Keratinocyte (primary cell): ENCODE measurements around the gene FABP1.

Source experiments
- EZH2 ChIP-seq: IDR thresholded peaks from one replicate; pipeline ENCODE4 v1.6.1; 2012; ENCODE audit warnings: inconsistent platforms, mild to moderate bottlenecking, low read length, moderate library complexity
- TF ChIP-seq, protein P1 (sequence below), 3 experiments: IDR thresholded peaks in 1 of 3; conservative IDR thresholded peaks in 1 of 3; optimal IDR thresholded peaks in 1 of 3; 2 replicates in 2 of 3; 3 replicates in 1 of 3; pipeline versions ENCODE3 to v1.5.1; 2011; ENCODE audit warnings: low read length in 3 of 3, mild to moderate bottlenecking in 3 of 3, moderate library complexity in 2 of 3, control low read depth in 1 of 3, inconsistent platforms in 1 of 3; ENCODE audit not compliant: insufficient read depth in 2 of 3; ENCODE audit errors: extremely low read depth in 1 of 3

DNA sequence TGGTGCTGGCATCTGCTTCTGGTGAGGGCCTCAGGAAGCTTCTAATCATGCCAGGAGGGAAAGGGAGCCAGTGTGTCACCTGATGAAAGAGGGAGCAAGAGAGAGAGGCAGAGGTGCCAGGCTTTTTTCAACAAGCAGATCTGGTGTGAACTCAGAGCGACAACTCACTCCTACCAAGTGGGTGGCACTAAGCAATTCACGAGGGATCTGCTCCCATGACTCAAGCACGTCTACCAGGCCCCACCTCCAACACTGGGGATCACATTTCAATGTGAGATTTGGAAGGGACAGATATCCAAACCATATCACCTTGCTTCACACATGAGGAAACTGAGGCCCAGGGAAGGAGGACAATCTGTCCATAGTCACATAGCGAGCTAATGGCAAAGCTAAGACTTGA is 19.1 kb downstream of the FABP1 start:
- TF ChIP-seq EZH2, result no peak
- TF ChIP-seq, protein P1, sequence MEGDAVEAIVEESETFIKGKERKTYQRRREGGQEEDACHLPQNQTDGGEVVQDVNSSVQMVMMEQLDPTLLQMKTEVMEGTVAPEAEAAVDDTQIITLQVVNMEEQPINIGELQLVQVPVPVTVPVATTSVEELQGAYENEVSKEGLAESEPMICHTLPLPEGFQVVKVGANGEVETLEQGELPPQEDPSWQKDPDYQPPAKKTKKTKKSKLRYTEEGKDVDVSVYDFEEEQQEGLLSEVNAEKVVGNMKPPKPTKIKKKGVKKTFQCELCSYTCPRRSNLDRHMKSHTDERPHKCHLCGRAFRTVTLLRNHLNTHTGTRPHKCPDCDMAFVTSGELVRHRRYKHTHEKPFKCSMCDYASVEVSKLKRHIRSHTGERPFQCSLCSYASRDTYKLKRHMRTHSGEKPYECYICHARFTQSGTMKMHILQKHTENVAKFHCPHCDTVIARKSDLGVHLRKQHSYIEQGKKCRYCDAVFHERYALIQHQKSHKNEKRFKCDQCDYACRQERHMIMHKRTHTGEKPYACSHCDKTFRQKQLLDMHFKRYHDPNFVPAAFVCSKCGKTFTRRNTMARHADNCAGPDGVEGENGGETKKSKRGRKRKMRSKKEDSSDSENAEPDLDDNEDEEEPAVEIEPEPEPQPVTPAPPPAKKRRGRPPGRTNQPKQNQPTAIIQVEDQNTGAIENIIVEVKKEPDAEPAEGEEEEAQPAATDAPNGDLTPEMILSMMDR (optimal IDR thresholded peaks at IDR 0.05 in 1 of 3, IDR thresholded peaks at IDR 0.05 in 1 of 3, conservative IDR thresholded peaks at IDR 0.05 in 1 of 3; ENCODE audit: extremely low read depth in 1 of 3, insufficient read depth in 2 of 3, low read length in 3 of 3), result no peak
